AG04449 (cell line): ENCODE results near the gene CDCA5.

ENCODE experiments used
- CTCF ChIA-PET: fragments of 350-600 bp; formaldehyde crosslinking; extraction: SDS; loops from one replicate; lab custom pipeline; 2021; ENCODE audit warnings: antibody characterized with exemption; lab: Yijun Ruan, JAX
- POLR2A ChIA-PET: fragments of 400-600, 350-600 bp; formaldehyde crosslinking; extraction: SDS; loops from one replicate; lab custom pipeline; 2020; ENCODE audit warnings: antibody characterized with exemption, inconsistent platforms; lab: Yijun Ruan, JAX
- DNase-seq: peaks from one replicate; pipeline ENCODE4 v3.0.0-alpha.2; 2010; ENCODE audit warnings: low read depth, low spot score
- H3K4me3 ChIP-seq: 2 replicates; pipeline ENCODE4 v1.5.1; 2011; ENCODE audit warnings: low read depth, mild to moderate bottlenecking, control low read depth, low read length
- TF ChIP-seq, protein P1 (sequence below): IDR thresholded peaks from one replicate; pipeline ENCODE4 v1.5.1; 2011; ENCODE audit warnings: mild to moderate bottlenecking, moderate library complexity, low read length, control low read depth, inconsistent platforms; ENCODE audit not compliant: insufficient read depth; ENCODE audit errors: missing control alignments

The CDCA5 gene

GRCh38 chr11:65090628-65091027 is 6.8 kb upstream of the CDCA5 start:
- no peak overlapping the region for H3K4me3 ChIP-seq
- ChIA-PET POLR2A (interaction anchor here (0.6 to 0.7 kb wide), 2 partner anchors 27 to 758 kb away, joined by 3 read pairs; partner anchors contain the start of gene ZNHIT2), CTCF (interaction anchor here (0.8 to 4.7 kb wide), 6 partner anchors 11 to 248 kb away, joined by 3 to 35 read pairs (median 4); partner anchors contain the start of genes TM7SF2 and ZNHIT2)
- no peak for DNase-seq
- TF ChIP-seq, protein P1, sequence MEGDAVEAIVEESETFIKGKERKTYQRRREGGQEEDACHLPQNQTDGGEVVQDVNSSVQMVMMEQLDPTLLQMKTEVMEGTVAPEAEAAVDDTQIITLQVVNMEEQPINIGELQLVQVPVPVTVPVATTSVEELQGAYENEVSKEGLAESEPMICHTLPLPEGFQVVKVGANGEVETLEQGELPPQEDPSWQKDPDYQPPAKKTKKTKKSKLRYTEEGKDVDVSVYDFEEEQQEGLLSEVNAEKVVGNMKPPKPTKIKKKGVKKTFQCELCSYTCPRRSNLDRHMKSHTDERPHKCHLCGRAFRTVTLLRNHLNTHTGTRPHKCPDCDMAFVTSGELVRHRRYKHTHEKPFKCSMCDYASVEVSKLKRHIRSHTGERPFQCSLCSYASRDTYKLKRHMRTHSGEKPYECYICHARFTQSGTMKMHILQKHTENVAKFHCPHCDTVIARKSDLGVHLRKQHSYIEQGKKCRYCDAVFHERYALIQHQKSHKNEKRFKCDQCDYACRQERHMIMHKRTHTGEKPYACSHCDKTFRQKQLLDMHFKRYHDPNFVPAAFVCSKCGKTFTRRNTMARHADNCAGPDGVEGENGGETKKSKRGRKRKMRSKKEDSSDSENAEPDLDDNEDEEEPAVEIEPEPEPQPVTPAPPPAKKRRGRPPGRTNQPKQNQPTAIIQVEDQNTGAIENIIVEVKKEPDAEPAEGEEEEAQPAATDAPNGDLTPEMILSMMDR: no peak

DNA sequence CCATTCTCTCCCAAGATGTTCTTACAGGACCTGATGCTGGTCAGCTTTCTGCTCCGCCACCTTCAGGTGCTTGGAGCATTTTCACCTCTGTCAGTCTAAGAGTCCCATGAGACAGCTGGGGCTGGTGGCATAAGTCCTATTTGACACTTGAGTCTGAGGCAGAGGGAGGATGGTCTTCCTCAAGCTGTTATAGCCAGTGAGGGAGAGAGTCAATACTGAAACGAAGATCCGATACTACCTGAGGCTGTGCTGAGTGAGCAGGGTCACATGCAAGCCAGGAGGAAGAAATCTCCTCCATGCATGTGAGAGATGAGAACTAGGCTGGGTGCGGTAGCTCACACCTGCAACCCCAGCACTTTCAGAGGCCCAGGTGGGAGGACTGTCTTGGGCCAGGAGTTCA is 5.8 kb upstream of the CDCA5 start:
- TF ChIP-seq, protein P1: no peak
- ChIA-PET CTCF (interaction anchor here (1.1 to 4.7 kb wide), 3 partner anchors 12 to 75 kb away, joined by 4 to 35 read pairs (median 5); partner anchors contain the start of gene TM7SF2), POLR2A (no interaction called here)

DNA sequence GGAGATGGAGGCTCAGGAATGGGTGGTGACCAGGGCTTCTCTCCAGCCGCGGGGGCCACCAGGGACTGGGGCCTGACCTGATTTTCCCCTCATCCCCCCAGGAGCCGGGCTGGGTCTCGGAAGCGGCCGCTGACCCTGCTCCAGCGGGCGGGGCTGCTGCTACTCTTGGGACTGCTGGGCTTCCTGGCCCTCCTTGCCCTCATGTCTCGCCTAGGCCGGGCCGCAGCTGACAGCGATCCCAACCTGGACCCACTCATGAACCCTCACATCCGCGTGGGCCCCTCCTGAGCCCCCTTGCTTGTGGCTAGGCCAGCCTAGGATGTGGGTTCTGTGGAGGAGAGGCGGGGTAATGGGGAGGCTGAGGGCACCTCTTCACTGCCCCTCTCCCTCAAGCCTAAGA is 4.0 kb upstream of the CDCA5 start:
- TF ChIP-seq, protein P1: no peak
- POLR2A ChIA-PET: no interaction called here
- H3K4me3 ChIP-seq: no peak overlapping the region
- DNase-seq: no peak
- CTCF ChIA-PET: interaction anchor here (4.7 kb wide), 1 partner anchor 24 kb away, joined by 35 read pairs; the partner anchor contains the start of gene TM7SF2

More for the DNA sequence above, 5.8 kb upstream of the CDCA5 start:
- no peak for DNase-seq
- no peak overlapping the region for H3K4me3 ChIP-seq

DNA sequence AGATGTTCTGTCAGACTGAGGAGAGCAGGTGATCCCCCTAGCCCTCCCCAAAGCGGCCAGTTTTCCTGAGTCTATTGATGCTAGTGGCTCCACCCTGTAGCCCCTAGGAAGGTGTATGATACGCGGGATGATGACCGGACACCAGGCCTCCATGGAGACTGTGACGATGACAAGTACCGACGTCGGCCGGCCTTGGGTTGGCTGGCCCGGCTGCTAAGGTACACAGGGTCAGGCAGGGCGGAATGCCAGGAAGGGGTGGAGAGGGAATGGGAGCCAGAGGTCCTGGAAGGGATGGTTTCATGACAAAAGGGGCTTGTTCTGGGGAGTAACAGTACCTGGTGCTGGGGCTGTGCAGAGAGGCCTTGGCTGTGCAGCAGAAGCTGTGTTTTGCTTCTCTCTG is 3.4 kb upstream of the CDCA5 start:
- POLR2A ChIA-PET: interaction anchor here (1.1 kb wide), 1 partner anchor 22 kb away, joined by 3 read pairs; no protein-coding TSS in a partner anchor
- CTCF ChIA-PET: interaction anchor here (1.4 kb wide), 1 partner anchor 23 kb away, joined by 4 read pairs; no protein-coding TSS in a partner anchor
- H3K4me3 ChIP-seq: no peak overlapping the region
- TF ChIP-seq, protein P1: no peak
- no peak for DNase-seq

- ChIA-PET POLR2A (interaction anchor here (1.1 kb wide), 1 partner anchor 22 kb away, joined by 3 read pairs; no protein-coding TSS in a partner anchor), CTCF (interaction anchor here (0.6 to 1.4 kb wide), 2 partner anchors 23 to 73 kb away, joined by 3 to 4 read pairs; partner anchors contain the start of gene ARL2)
- TF ChIP-seq, protein P1: no peak
- no peak overlapping the region for H3K4me3 ChIP-seq
- DNase-seq: no peak
These were observed 3.0 kb upstream of the CDCA5 start for GRCh38 chr11:65086809-65087208.

- TF ChIP-seq, protein P1: no peak
- ChIA-PET POLR2A (interaction anchor here (0.7 kb wide), 1 partner anchor 11 kb away, joined by 4 read pairs; the partner anchor contains the start of gene VPS51), CTCF (interaction anchor here (0.8 to 1.3 kb wide), 6 partner anchors 9 to 71 kb away, joined by 3 to 9 read pairs (median 4); partner anchors contain the start of gene ARL2)
- peak overlapping the region; percentile 16; the same call in 1 of the 2 replicates for H3K4me3 ChIP-seq
- no peak for DNase-seq
These were observed 1.6 kb upstream of the CDCA5 start for GRCh38 chr11:65085446-65085845.
